H1 (cell line): ENCODE results near the gene BCL2. TPM values are rescaled to one million over a fixed set of nuclear protein-coding genes. Genes with fewer than 3 reads are reported as not detected.

Source experiments
- CTCF ChIA-PET: fragments of 300-600 bp; sonication (Branson Sonifier 250); formaldehyde crosslinking; loops from one replicate; lab custom pipeline; 2021; ENCODE audit not compliant: partially characterized antibody; lab: Charles Lee
- POLR2A ChIA-PET: fragments of 300-600 bp; sonication (Branson Sonifier 250); formaldehyde crosslinking; loops from one replicate; lab custom pipeline; 2021; ENCODE audit warnings: inconsistent platforms; ENCODE audit not compliant: partially characterized antibody; lab: Charles Lee
- DNase-seq, 2 experiments: peaks; one replicate each; pipeline versions ENCODE4 v3.0.0 to v3.0.0-alpha.2; 2010 to 2022; ENCODE audit warnings: low spot score in 2 of 2, low read depth in 1 of 2, mixed read lengths in 1 of 2
- FAIRE-seq: peaks from 2 replicates; lab custom pipeline; 2011; peaks lifted over from hg19 to GRCh38; lab: Jason Lieb, UNC
- H2AFZ ChIP-seq: 2 replicates; pipeline ENCODE4 v1.8.1; 2012; ENCODE audit warnings: low read length, inconsistent platforms
- H2AK5ac ChIP-seq: 2 replicates; pipeline ENCODE4 v1.6.1; 2013; ENCODE audit warnings: low read depth, low read length
- H2BK120ac ChIP-seq: replicated peaks from 2 replicates; pipeline ENCODE3; 2013; ENCODE audit warnings: low read depth, low read length, inconsistent platforms
- H2BK12ac ChIP-seq: 2 replicates; pipeline ENCODE4 v1.6.1; 2013; ENCODE audit warnings: low read depth, low read length
- H2BK15ac ChIP-seq: 2 replicates; pipeline ENCODE4 v1.6.1; 2013; ENCODE audit warnings: low read length
- H2BK20ac ChIP-seq: 2 replicates; pipeline ENCODE4 v1.6.1; 2013; ENCODE audit warnings: low read length
- H2BK5ac ChIP-seq: 2 replicates; pipeline ENCODE4 v1.6.1; 2013; ENCODE audit warnings: low read depth, low read length
- H3K14ac ChIP-seq: 2 replicates; pipeline ENCODE4 v1.6.1; 2013; ENCODE audit warnings: inconsistent platforms; ENCODE audit not compliant: insufficient read length
- H3K18ac ChIP-seq: 2 replicates; pipeline ENCODE4 v1.6.1; 2013; ENCODE audit warnings: low read length; ENCODE audit errors: extremely low read depth
- H3K23ac ChIP-seq: 2 replicates; pipeline ENCODE4 v1.6.1; 2013; ENCODE audit warnings: inconsistent platforms; ENCODE audit not compliant: insufficient read length
- H3K23me2 ChIP-seq: 2 replicates; pipeline ENCODE4 v1.6.1; 2013; ENCODE audit warnings: low read depth, low read length
- H3K27ac ChIP-seq: 2 replicates; pipeline ENCODE4 v1.6.1; 2011; ENCODE audit warnings: low read depth, low read length, inconsistent platforms
- H3K27me3 ChIP-seq, 4 experiments: replicated peaks in 1 of 4; 1 replicate in 1 of 4; 2 replicates in 3 of 4; pipeline versions ENCODE4 v1.6.1 to v1.8.1; 2011 to 2013; ENCODE audit warnings: low read length in 3 of 4, mild to moderate bottlenecking in 3 of 4, inconsistent platforms in 2 of 4, mixed read lengths in 2 of 4, moderate library complexity in 1 of 4; ENCODE audit not compliant: control insufficient read depth in 3 of 4, insufficient read depth in 3 of 4; ENCODE audit errors: extremely low read depth in 1 of 4
- H3K36me3 ChIP-seq, 4 experiments: 2 replicates each; pipeline versions ENCODE4 v1.6.1 to v1.8.1; 2011 to 2013; ENCODE audit warnings: mild to moderate bottlenecking in 4 of 4, low read length in 3 of 4, moderate library complexity in 2 of 4, control low read depth in 1 of 4, inconsistent platforms in 1 of 4; ENCODE audit not compliant: insufficient read depth in 4 of 4, control insufficient read depth in 2 of 4
- H3K4ac ChIP-seq: replicated peaks from 2 replicates; pipeline ENCODE3; 2013; ENCODE audit warnings: low read length, low read depth, mixed read lengths, inconsistent platforms; ENCODE audit not compliant: insufficient read length
- H3K4me1 ChIP-seq, 4 experiments: replicated peaks in 1 of 4; 1 replicate in 1 of 4; 2 replicates in 3 of 4; pipeline versions ENCODE4 v1.6.1 to v1.8.1; 2011 to 2013; ENCODE audit warnings: low read length in 3 of 4, inconsistent platforms in 2 of 4, mixed read lengths in 1 of 4; ENCODE audit not compliant: insufficient read depth in 4 of 4, control insufficient read depth in 3 of 4
- H3K4me2 ChIP-seq, 2 experiments: 2 replicates each; pipeline versions ENCODE4 v1.6.1 to v1.8.1; 2011 to 2013; ENCODE audit warnings: low read depth in 2 of 2, low read length in 2 of 2, control low read depth in 1 of 2, inconsistent platforms in 1 of 2, mild to moderate bottlenecking in 1 of 2; ENCODE audit not compliant: insufficient read depth in 1 of 2
- H3K4me3 ChIP-seq, 4 experiments: fragments of 200-600, 300-600 bp in 1 of 4; sonication (generic), shearing (Covaris generic), sonication (Bioruptor Twin) in 1 of 4; 2 replicates each; pipeline versions ENCODE4 v1.5.1 to v1.8.1; 2011 to 2016; ENCODE audit warnings: low read length in 4 of 4, low read depth in 3 of 4, control low read depth in 2 of 4, inconsistent platforms in 2 of 4, mild to moderate bottlenecking in 2 of 4, mixed read lengths in 1 of 4, moderate library complexity in 1 of 4; ENCODE audit not compliant: insufficient read depth in 2 of 4; ENCODE audit errors: extremely low read depth in 1 of 4
- H3K56ac ChIP-seq: replicated peaks from 2 replicates; pipeline ENCODE3; 2013; ENCODE audit warnings: low read depth, mild to moderate bottlenecking, mixed read lengths, low read length, inconsistent platforms; ENCODE audit not compliant: insufficient read length
- H3K79me1 ChIP-seq: 2 replicates; pipeline ENCODE4 v1.6.1; 2013; ENCODE audit warnings: low read depth, low read length, control low read depth
- H3K79me2 ChIP-seq, 2 experiments: 2 replicates each; pipeline versions ENCODE4 v1.6.1 to v1.8.1; 2012 to 2013; ENCODE audit warnings: low read length in 2 of 2, mild to moderate bottlenecking in 2 of 2, inconsistent platforms in 1 of 2; ENCODE audit not compliant: insufficient read depth in 2 of 2, control insufficient read depth in 1 of 2
- H3K9ac ChIP-seq, 4 experiments: replicated peaks in 1 of 4; 1 replicate in 1 of 4; 2 replicates in 3 of 4; pipeline versions ENCODE4 v1.6.1 to v1.8.1; 2011 to 2013; ENCODE audit warnings: low read depth in 3 of 4, low read length in 3 of 4, control low read depth in 2 of 4, mild to moderate bottlenecking in 2 of 4, moderate library complexity in 2 of 4, inconsistent platforms in 1 of 4; ENCODE audit errors: extremely low read depth in 1 of 4
- H3K9me3 ChIP-seq, 2 experiments: 2 replicates each; pipeline versions ENCODE4 v1.6.1 to v1.8.1; 2012 to 2013; ENCODE audit warnings: mild to moderate bottlenecking in 2 of 2, moderate library complexity in 2 of 2, control low read depth in 1 of 2, inconsistent platforms in 1 of 2, low read depth in 1 of 2, low read length in 1 of 2, mixed read lengths in 1 of 2; ENCODE audit not compliant: insufficient read depth in 2 of 2
- H4K20me1 ChIP-seq, 2 experiments: replicated peaks in 1 of 2; 2 replicates each; pipeline versions ENCODE3 to v1.8.1; 2011 to 2013; ENCODE audit warnings: inconsistent platforms in 2 of 2, low read length in 2 of 2, mild to moderate bottlenecking in 1 of 2; ENCODE audit not compliant: insufficient read depth in 2 of 2, control insufficient read depth in 1 of 2
- H4K5ac ChIP-seq: 2 replicates; pipeline ENCODE4 v1.6.1; 2013; ENCODE audit warnings: low read length, low read depth, mixed read lengths, inconsistent platforms; ENCODE audit not compliant: insufficient read length
- H4K8ac ChIP-seq: 2 replicates; pipeline ENCODE4 v1.8.0; 2013; ENCODE audit warnings: mild to moderate bottlenecking, moderate library complexity, low read length, inconsistent platforms; ENCODE audit not compliant: insufficient read depth; ENCODE audit errors: extremely low read depth
- H4K91ac ChIP-seq: replicated peaks from 2 replicates; pipeline ENCODE3; 2013; ENCODE audit warnings: low read length, mixed read lengths, inconsistent platforms; ENCODE audit not compliant: insufficient read length
- CBX8 ChIP-seq: fragments of 300-800, 300-1000 bp; sonication (generic); IDR thresholded peaks from 2 replicates; pipeline ENCODE4 v1.7.1; 2016; ENCODE audit warnings: low read depth, low read length, borderline replicate concordance
- CHD2 ChIP-seq: IDR thresholded peaks from 2 replicates; pipeline ENCODE4 v1.6.1; 2012; ENCODE audit warnings: low read length, improper control_type of control experiment
- KDM1A ChIP-seq: fragments of 200-600, 300-600 bp; sonication (generic); IDR thresholded peaks from 2 replicates; pipeline ENCODE4 v1.7.1; 2016; ENCODE audit warnings: mild to moderate bottlenecking, low read length, borderline replicate concordance
- POLR2AphosphoS5 ChIP-seq: IDR thresholded peaks from 2 replicates; pipeline ENCODE4 v1.6.1; 2011; ENCODE audit warnings: low read depth, low read length
- RNF2 ChIP-seq: fragments of 200-900, 300-1000 bp; sonication (generic); IDR thresholded peaks from 2 replicates; pipeline ENCODE4 v1.7.1; 2016; ENCODE audit warnings: borderline replicate concordance, low read depth, mild to moderate bottlenecking, antibody characterized with exemption, low read length; ENCODE audit not compliant: poor library complexity, severe bottlenecking; ENCODE audit errors: missing control alignments
- SAP30 ChIP-seq: fragments of 300-600 bp; sonication (generic); IDR thresholded peaks from 2 replicates; pipeline ENCODE4 v1.7.1; 2012; ENCODE audit warnings: low read length, moderate library complexity, mild to moderate bottlenecking, inconsistent platforms; ENCODE audit not compliant: insufficient read depth, insufficient replicate concordance
- SP2 ChIP-seq: IDR thresholded peaks from 2 replicates; pipeline ENCODE4 v1.6.1; 2012; ENCODE audit warnings: mild to moderate bottlenecking, low read length, inconsistent platforms
- SUZ12 ChIP-seq: fragments of 200-600 bp; sonication (generic); IDR thresholded peaks from 2 replicates; pipeline ENCODE4 v1.6.1; 2012; ENCODE audit warnings: mild to moderate bottlenecking, inconsistent platforms, low read length, moderate library complexity, mixed read lengths
- ZNF274 ChIP-seq: IDR thresholded peaks from 2 replicates; pipeline ENCODE4 v1.7.0; 2012; ENCODE audit warnings: low read length, borderline replicate concordance; ENCODE audit errors: extremely low read depth
- WGBS, 2 experiments: shearing (Covaris generic) in 1 of 2; methylation state at CpG; one replicate each; pipeline versions ENCODE4 v1.1.6 to v1.1.7; 2013 to 2015; ENCODE audit warnings: low lambda C conversion rate in 2 of 2, mixed read lengths in 2 of 2, inconsistent platforms in 1 of 2, low coverage in 1 of 2, missing lambda C conversion rate in 1 of 2; ENCODE audit not compliant: insufficient replicate concordance in 2 of 2, insufficient coverage in 1 of 2, insufficient read length in 1 of 2; ENCODE audit errors: extremely low coverage in 1 of 2, missing lambda C conversion rate in 1 of 2; 5-methylcytosine and 5-hydroxymethylcytosine counted together
- polyA plus RNA-seq, 7 experiments: library from polyadenylated mRNA; depleted of rRNA in 3 of 7; stranded (reverse) in 5 of 7; unstranded in 2 of 7; fragments of >200 nt in 5 of 7; fragments of 200-250 nt in 2 of 7; gene quantifications; 1 replicate in 5 of 7; 2 replicates in 1 of 7; 4 replicates in 1 of 7; pipeline versions ENCODE4 v1.2.1 to v1.2.3, GENCODE V29; 2011 to 2013; ENCODE audit warnings: missing spikeins in 2 of 7, mixed read lengths in 2 of 7
- total RNA-seq: library from RNA; stranded (reverse); fragmentation: NEBNext Ultra II Directional; extraction: Animal tissue kit (Norgen Biotek cat#: 25700); gene quantifications from 2 replicates; pipeline ENCODE4 v1.2.1, GENCODE V29; 2021

Gene BCL2
- total and polyA plus RNA-seq, 2 of the 8 experiments (the other 6 are each of a cell fraction or from before 2014, with no cell fraction given) = 0.59 to 4.5 TPM

GRCh38 chr18:63177259-63177658, 142.3 kb downstream of the BCL2 start:
- H3K27ac ChIP-seq = no peak overlapping the region
- no peak overlapping the region for H2BK15ac ChIP-seq
- no peaks in the 10 kb centered on the region for H3K9me3 ChIP-seq
- no peak overlapping the region for H4K8ac ChIP-seq
- H3K79me1 ChIP-seq = no peaks in the 10 kb centered on the region
- no peak overlapping the region for H3K14ac ChIP-seq
- H3K9ac ChIP-seq = no peak overlapping the region
- H2BK12ac ChIP-seq = no peak overlapping the region
- H4K20me1 ChIP-seq = no peaks in the 10 kb centered on the region
- peaks cover 0 to 8% (median 2%) of the 10 kb centered on the region in 4 experiments; a peak in 4 of 7 replicates for H3K4me1 ChIP-seq
- no peaks in the 10 kb centered on the region for H3K23me2 ChIP-seq
- H3K4me3 ChIP-seq = no peak overlapping the region
- H3K36me3 ChIP-seq = no peaks in the 10 kb centered on the region
- 88% methylated on average over 6 of the region's 6 CpGs; no CpG with 5 or more reads in 1 of the 2 experiments for WGBS, 2 experiments
- ChIA-PET CTCF (interaction anchor here (1.0 to 2.2 kb wide), 3 partner anchors 22 to 161 kb away, joined by 5 to 7 read pairs (median 5); no protein-coding TSS in a partner anchor), POLR2A (no interaction called here)
- H3K18ac ChIP-seq = no peak overlapping the region
- H2AFZ ChIP-seq = no peak overlapping the region
- no peak overlapping the region for H3K4ac ChIP-seq
- H3K56ac ChIP-seq = no peak overlapping the region
- H4K91ac ChIP-seq = no peak overlapping the region
- no peak overlapping the region for H2BK20ac ChIP-seq
- no peak for DNase-seq
- no peak for TF ChIP-seq KDM1A
- TF ChIP-seq POLR2AphosphoS5 = no peak
- TF ChIP-seq SP2 = no peak
- no peak for TF ChIP-seq ZNF274
- no peak for TF ChIP-seq SAP30
- no peak for TF ChIP-seq CHD2
- TF ChIP-seq RNF2 = no peak
- TF ChIP-seq SUZ12 = no peak
- TF ChIP-seq CBX8 = no peak
- no peak for FAIRE-seq
- H2BK5ac ChIP-seq = no peak overlapping the region; the same call in 1 of the 2 replicates
- H4K5ac ChIP-seq = no peak overlapping the region
- H2BK120ac ChIP-seq = no peak overlapping the region
- no peak overlapping the region for H2AK5ac ChIP-seq
- no peaks in the 10 kb centered on the region for H3K79me2 ChIP-seq
- H3K27me3 ChIP-seq = no peaks in the 10 kb centered on the region
- H3K4me2 ChIP-seq = no peak overlapping the region
- no peak overlapping the region for H3K23ac ChIP-seq
